PC-3 (cell line): ENCODE data around the gene ZCCHC14. TPM values are rescaled to one million over a fixed set of nuclear protein-coding genes. Genes with fewer than 3 reads are reported as not detected.

Experiments used
- ATAC-seq: fragments of 200-7000 bp; cut with Tn5 transposase; 2 replicates; pipeline ENCODE4 v1.9.1; 2020; ENCODE audit warnings: mild to moderate bottlenecking, moderate library complexity
- BruUV-seq: library from RNA; stranded (reverse); fragments of 400-500 nt; replicated peaks from 2 replicates; lab custom pipeline; 2021; lab: Mats Ljungman, UMichigan
- CTCF ChIA-PET: fragments of 300-600 bp; sonication (Branson Sonifier 250); formaldehyde crosslinking; loops from one replicate; lab custom pipeline; 2022; ENCODE audit warnings: antibody characterized with exemption; lab: Charles Lee
- POLR2A ChIA-PET: fragments of 300-600 bp; sonication (Branson Sonifier 250); formaldehyde crosslinking; loops from one replicate; lab custom pipeline; 2022; ENCODE audit warnings: antibody characterized with exemption; ENCODE audit not compliant: unreplicated experiment; lab: Charles Lee
- DNase-seq: peaks from one replicate; pipeline ENCODE4 v3.0.0-alpha.2; 2015
- H2AFZ ChIP-seq: fragments of 300-600 bp; sonication (generic); 2 replicates; pipeline ENCODE4 v1.6.0; 2016; ENCODE audit warnings: antibody characterized with exemption, low read length
- H3F3A ChIP-seq: fragments of 300-600 bp; sonication (generic); one replicate; pipeline ENCODE4 v1.6.0; 2017; ENCODE audit warnings: antibody characterized with exemption, low read length, control low read depth, mild to moderate bottlenecking; ENCODE audit not compliant: unreplicated experiment
- H3K27ac ChIP-seq: fragments of 300-600 bp; sonication (generic); 2 replicates; pipeline ENCODE4 v1.5.1; 2016; ENCODE audit warnings: mild to moderate bottlenecking, low read length
- H3K27me3 ChIP-seq: fragments of 300-600 bp; sonication (generic); 2 replicates; pipeline ENCODE4 v1.6.1; 2016; ENCODE audit warnings: low read length, mixed read lengths
- H3K36me3 ChIP-seq: fragments of 300-600 bp; sonication (generic); 2 replicates; pipeline ENCODE4 v1.6.1; 2016; ENCODE audit warnings: low read depth, mixed run types, low read length, mixed read lengths
- H3K4me1 ChIP-seq: fragments of 300-600 bp; sonication (generic); 2 replicates; pipeline ENCODE4 v1.5.1; 2016; ENCODE audit warnings: low read length; ENCODE audit not compliant: insufficient read depth
- H3K4me2 ChIP-seq: fragments of 300-600 bp; sonication (generic); 2 replicates; pipeline ENCODE4 v1.6.0; 2016; ENCODE audit warnings: low read length
- H3K4me3 ChIP-seq: fragments of 300-600 bp; sonication (generic); 2 replicates; pipeline ENCODE4 v1.5.1; 2016; ENCODE audit warnings: mild to moderate bottlenecking, low read length, mixed read lengths
- H3K79me2 ChIP-seq: fragments of 300-600 bp; sonication (generic); 2 replicates; pipeline ENCODE4 v1.6.1; 2017; ENCODE audit warnings: low read length, mixed read lengths
- H3K9ac ChIP-seq: fragments of 300-600 bp; sonication (generic); 2 replicates; pipeline ENCODE4 v1.6.0; 2016; ENCODE audit warnings: mild to moderate bottlenecking, low read length
- H3K9me2 ChIP-seq: fragments of 300-600 bp; sonication (generic); replicated peaks from 2 replicates; pipeline ENCODE4 v1.6.1; 2016; ENCODE audit warnings: mixed run types, low read length, mixed read lengths
- H3K9me3 ChIP-seq: fragments of 300-600 bp; sonication (generic); 2 replicates; pipeline ENCODE4 v1.6.1; 2016; ENCODE audit warnings: low read length, mixed read lengths
- H4K20me1 ChIP-seq: fragments of 300-600 bp; sonication (generic); 2 replicates; pipeline ENCODE4 v1.6.1; 2016; ENCODE audit warnings: low read length, mixed read lengths
- CTCF ChIP-seq: fragments of 300-600 bp; sonication (generic); conservative IDR thresholded peaks from 2 replicates; pipeline ENCODE4 v1.5.1; 2017; ENCODE audit warnings: antibody characterized with exemption, low read depth, mild to moderate bottlenecking, low read length
- EZH2 ChIP-seq: fragments of 300-600 bp; sonication (generic); IDR thresholded peaks from one replicate; pipeline ENCODE4 v1.6.1; 2017; ENCODE audit warnings: antibody characterized with exemption, mild to moderate bottlenecking, low read length; ENCODE audit not compliant: unreplicated experiment
- EZH2phosphoT487 ChIP-seq: fragments of 300-600 bp; sonication (generic); IDR thresholded peaks from 2 replicates; pipeline ENCODE4 v1.6.1; 2018; ENCODE audit warnings: mild to moderate bottlenecking, antibody characterized with exemption, low read length, borderline replicate concordance
- intact Hi-C: fragments of 100-400 bp; cut with micrococcal nuclease; formaldehyde crosslinking; loops from 2 replicates; pipeline ENCODE4 v1.9.0; 2023
- total RNA-seq: library from RNA; depleted of rRNA; stranded (reverse); fragments of >200 nt; gene quantifications from 2 replicates; pipeline ENCODE4 v1.2.3, GENCODE V29; 2014

Gene ZCCHC14
- total RNA-seq, 1 experiment from 2014 or later = 5.3 TPM

DNA sequence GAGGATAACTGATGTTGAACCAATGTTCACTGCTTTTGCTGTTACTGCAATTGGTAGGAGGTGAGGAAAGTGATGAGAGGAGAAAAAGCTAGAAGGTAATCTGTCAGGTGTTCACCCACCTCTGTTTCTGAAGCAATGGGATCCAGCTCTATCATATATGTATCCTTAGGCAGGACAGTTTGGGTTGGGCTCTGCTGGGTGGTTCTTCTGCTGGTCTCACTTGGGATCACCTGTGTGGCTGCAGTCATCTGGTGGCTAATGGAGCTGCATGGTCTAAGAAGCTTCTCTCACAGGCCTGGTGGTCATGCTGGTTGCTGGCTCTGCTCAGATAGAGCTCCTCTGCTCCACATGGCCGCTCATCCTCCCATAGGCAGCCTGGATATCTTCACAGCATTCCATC, 40.2 kb upstream of the ZCCHC14 start:
- intact Hi-C loops = no loop called here
- ATAC-seq (no peak), DNase-seq (no peak)
- Histone ChIP-seq H3K27me3 (no peaks in the 10 kb centered on the region), H3K4me1 (no peaks in the 10 kb centered on the region), H3K36me3 (no peaks in the 10 kb centered on the region), H3K9me3 (0 out of 2 replicates have a peak, but pooled peaks cover 8% of the 10 kb centered on the region), H3K4me2 (no peak overlapping the region), H3K79me2 (no peaks in the 10 kb centered on the region), H3F3A (no peaks in the 10 kb centered on the region), H4K20me1 (no peaks in the 10 kb centered on the region), H3K4me3 (no peak overlapping the region), H3K27ac (no peak overlapping the region), H3K9me2 (no peaks in the 10 kb centered on the region), H2AFZ (no peak overlapping the region), H3K9ac (no peak overlapping the region)
- ChIA-PET POLR2A (no interaction called here), CTCF (no interaction called here)
- TF ChIP-seq EZH2 (no peak), CTCF (no peak), EZH2phosphoT487 (no peak)
- BruUV-seq = no TSS peak

GRCh38 chr16:87531418-87531817, 38.6 kb upstream of the ZCCHC14 start:
- Histone ChIP-seq H3K9me2 (no peaks in the 10 kb centered on the region), H3K4me1 (no peaks in the 10 kb centered on the region), H3K4me2 (no peak overlapping the region), H3K79me2 (no peaks in the 10 kb centered on the region), H3K9me3 (0 out of 2 replicates have a peak, but pooled peaks cover 8% of the 10 kb centered on the region), H2AFZ (no peak overlapping the region), H3K9ac (no peak overlapping the region), H3K27me3 (no peaks in the 10 kb centered on the region), H3K36me3 (no peaks in the 10 kb centered on the region), H4K20me1 (no peaks in the 10 kb centered on the region), H3F3A (no peaks in the 10 kb centered on the region), H3K27ac (no peak overlapping the region), H3K4me3 (no peak overlapping the region)
- TF ChIP-seq EZH2phosphoT487 (no peak), CTCF (no peak), EZH2 (no peak)
- ATAC-seq = 0 out of 2 replicates have a peak, but pooled peaks have one; percentile 27
- ChIA-PET POLR2A (no interaction called here), CTCF (no interaction called here)
- BruUV-seq = no TSS peak
- peak; percentile 20 for DNase-seq
- intact Hi-C loops = no loop called here

GRCh38 chr16:87528690-87529579, 36.1 kb upstream of the ZCCHC14 start:
- Histone ChIP-seq H3K36me3 (no peaks in the 10 kb centered on the region), H3F3A (no peaks in the 10 kb centered on the region), H3K4me1 (no peaks in the 10 kb centered on the region), H2AFZ (no peak overlapping the region), H3K27ac (no peak overlapping the region), H3K9ac (no peak overlapping the region), H3K4me3 (no peak overlapping the region), H3K27me3 (no peaks in the 10 kb centered on the region), H3K79me2 (no peaks in the 10 kb centered on the region), H3K9me3 (0 out of 2 replicates have a peak, but pooled peaks cover 8% of the 10 kb centered on the region), H3K4me2 (no peak overlapping the region), H4K20me1 (no peaks in the 10 kb centered on the region), H3K9me2 (no peaks in the 10 kb centered on the region)
- ChIA-PET CTCF (no interaction called here), POLR2A (no interaction called here)
- ATAC-seq = no peak
- BruUV-seq = no TSS peak
- TF ChIP-seq CTCF = no peak
- TF ChIP-seq EZH2 = no peak
- no peak for TF ChIP-seq EZH2phosphoT487
- intact Hi-C loops = no loop called here
- DNase-seq = no peak
